Calu3 (cell line): ENCODE results near the gene MYO19. TPM values are rescaled to one million over a fixed set of nuclear protein-coding genes. Genes with fewer than 3 reads are reported as not detected.

Experiments used
- BruUV-seq: library from RNA; stranded (reverse); fragments of 400-500 nt; replicated peaks from 2 replicates; lab custom pipeline; 2021; lab: Mats Ljungman, UMichigan
- CTCF ChIA-PET: fragments of 300-600 bp; sonication (Branson Sonifier 250); formaldehyde crosslinking; loops from one replicate; lab custom pipeline; 2022; ENCODE audit warnings: antibody characterized with exemption; lab: Charles Lee
- DNase-seq: peaks from one replicate; pipeline ENCODE4 v3.0.0; 2022
- H3K27ac Mint-ChIP-seq: one replicate; pipeline ENCODE4 v1.8.0; 2022; ENCODE audit warnings: mixed read lengths; ENCODE audit not compliant: unreplicated experiment
- H3K27me3 Mint-ChIP-seq: one replicate; pipeline ENCODE4 v1.8.0; 2022; ENCODE audit warnings: mixed read lengths; ENCODE audit not compliant: unreplicated experiment
- H3K36me3 Mint-ChIP-seq: one replicate; pipeline ENCODE4 v1.8.0; 2022; ENCODE audit warnings: mild to moderate bottlenecking, moderate library complexity, mixed read lengths; ENCODE audit not compliant: insufficient read depth, unreplicated experiment
- H3K4me1 Mint-ChIP-seq: one replicate; pipeline ENCODE4 v1.8.0; 2022; ENCODE audit warnings: mild to moderate bottlenecking, low read depth, mixed read lengths; ENCODE audit not compliant: unreplicated experiment
- H3K4me3 Mint-ChIP-seq: one replicate; pipeline ENCODE4 v1.8.0; 2022; ENCODE audit warnings: mild to moderate bottlenecking, low read depth, moderate library complexity, mixed read lengths; ENCODE audit not compliant: unreplicated experiment
- H3K9me3 Mint-ChIP-seq: one replicate; pipeline ENCODE4 v1.8.0; 2022; ENCODE audit warnings: low read depth, mixed read lengths; ENCODE audit not compliant: unreplicated experiment
- intact Hi-C: fragments of 100-400 bp; cut with micrococcal nuclease; formaldehyde crosslinking; loops from one replicate; pipeline ENCODE4 v1.10.0; 2022; ENCODE audit not compliant: unreplicated experiment
- total RNA-seq: library from RNA; stranded (reverse); gene quantifications from 2 replicates; pipeline ENCODE4 v1.2.3, GENCODE V29; 2022
- TF ChIP-seq, protein P1 (sequence below): fragments of 200-600 bp; IDR thresholded peaks from one replicate; pipeline ENCODE4 v1.8.0; 2022; ENCODE audit warnings: antibody characterized with exemption; ENCODE audit not compliant: unreplicated experiment

The MYO19 gene
- total RNA-seq, 1 experiment from 2014 or later = 156 TPM

DNA sequence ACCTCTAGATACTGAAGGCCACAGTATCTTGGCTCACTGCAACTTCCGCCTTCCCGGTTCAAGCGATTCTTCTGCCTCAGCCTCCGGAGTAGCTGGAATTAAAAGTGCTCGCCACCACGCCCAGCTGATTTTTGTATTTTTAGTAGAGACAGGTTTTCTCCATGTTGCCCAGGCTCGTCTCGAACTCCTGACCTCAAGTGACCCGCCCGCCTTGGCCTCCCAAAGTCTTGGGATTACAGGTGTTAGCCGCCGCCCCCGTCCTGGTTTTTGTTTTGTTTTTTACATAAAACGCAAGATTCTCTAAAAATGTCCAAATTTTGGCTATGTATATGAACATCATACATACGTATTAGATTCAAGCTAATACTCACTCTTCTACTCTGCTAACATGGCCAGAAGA, 8.1 kb upstream of the MYO19 start:
- DNase-seq = no peak
- intact Hi-C loops = no loop called here
- H3K36me3 Mint-ChIP-seq = peaks cover 68% of the 10 kb centered on the region

DNA sequence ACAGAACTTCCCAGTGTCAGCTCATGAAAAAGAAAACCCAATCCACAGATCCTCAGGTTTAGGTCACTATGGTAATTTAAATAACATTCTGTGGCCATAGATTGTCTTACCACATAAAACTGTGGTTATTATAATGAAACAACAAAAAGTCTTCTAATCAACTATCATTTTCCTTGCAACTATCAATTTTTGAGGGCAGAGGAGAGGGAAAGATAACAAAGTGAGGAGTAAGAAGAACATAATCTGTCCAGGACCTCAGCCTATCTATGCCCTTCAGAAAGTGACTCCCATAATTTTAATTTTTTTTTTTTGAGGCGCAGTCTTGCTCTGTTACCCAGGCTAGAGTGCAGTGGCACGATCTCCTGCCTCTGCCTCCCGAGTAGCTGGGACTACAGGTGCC, 6.0 kb upstream of the MYO19 start:
- no TSS peak for BruUV-seq
- Mint-ChIP-seq H3K4me3 (no peak overlapping the region), H3K27me3 (no peaks in the 10 kb centered on the region), H3K36me3 (peaks cover 70% of the 10 kb centered on the region), H3K9me3 (no peaks in the 10 kb centered on the region), H3K27ac (no peak overlapping the region), H3K4me1 (no peaks in the 10 kb centered on the region)
- CTCF ChIA-PET = interaction anchor here (0.6 to 0.9 kb wide), 2 partner anchors 63 to 89 kb away, joined by 3 read pairs; no protein-coding TSS in a partner anchor
- intact Hi-C loops = no loop called here
- no peak for DNase-seq
- TF ChIP-seq, protein P1, sequence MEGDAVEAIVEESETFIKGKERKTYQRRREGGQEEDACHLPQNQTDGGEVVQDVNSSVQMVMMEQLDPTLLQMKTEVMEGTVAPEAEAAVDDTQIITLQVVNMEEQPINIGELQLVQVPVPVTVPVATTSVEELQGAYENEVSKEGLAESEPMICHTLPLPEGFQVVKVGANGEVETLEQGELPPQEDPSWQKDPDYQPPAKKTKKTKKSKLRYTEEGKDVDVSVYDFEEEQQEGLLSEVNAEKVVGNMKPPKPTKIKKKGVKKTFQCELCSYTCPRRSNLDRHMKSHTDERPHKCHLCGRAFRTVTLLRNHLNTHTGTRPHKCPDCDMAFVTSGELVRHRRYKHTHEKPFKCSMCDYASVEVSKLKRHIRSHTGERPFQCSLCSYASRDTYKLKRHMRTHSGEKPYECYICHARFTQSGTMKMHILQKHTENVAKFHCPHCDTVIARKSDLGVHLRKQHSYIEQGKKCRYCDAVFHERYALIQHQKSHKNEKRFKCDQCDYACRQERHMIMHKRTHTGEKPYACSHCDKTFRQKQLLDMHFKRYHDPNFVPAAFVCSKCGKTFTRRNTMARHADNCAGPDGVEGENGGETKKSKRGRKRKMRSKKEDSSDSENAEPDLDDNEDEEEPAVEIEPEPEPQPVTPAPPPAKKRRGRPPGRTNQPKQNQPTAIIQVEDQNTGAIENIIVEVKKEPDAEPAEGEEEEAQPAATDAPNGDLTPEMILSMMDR = no peak

More for the DNA sequence above, 8.1 kb upstream of the MYO19 start:
- Mint-ChIP-seq H3K4me3 (peak overlapping the region; percentile 97), H3K27me3 (no peaks in the 10 kb centered on the region), H3K4me1 (peaks cover 8% of the 10 kb centered on the region), H3K9me3 (no peaks in the 10 kb centered on the region), H3K27ac (no peak overlapping the region)
- CTCF ChIA-PET = interaction anchor here (0.8 to 1.7 kb wide), 2 partner anchors 10 to 60 kb away, joined by 3 to 5 read pairs; no protein-coding TSS in a partner anchor
- no TSS peak for BruUV-seq
- TF ChIP-seq, protein P1 = no peak

DNA sequence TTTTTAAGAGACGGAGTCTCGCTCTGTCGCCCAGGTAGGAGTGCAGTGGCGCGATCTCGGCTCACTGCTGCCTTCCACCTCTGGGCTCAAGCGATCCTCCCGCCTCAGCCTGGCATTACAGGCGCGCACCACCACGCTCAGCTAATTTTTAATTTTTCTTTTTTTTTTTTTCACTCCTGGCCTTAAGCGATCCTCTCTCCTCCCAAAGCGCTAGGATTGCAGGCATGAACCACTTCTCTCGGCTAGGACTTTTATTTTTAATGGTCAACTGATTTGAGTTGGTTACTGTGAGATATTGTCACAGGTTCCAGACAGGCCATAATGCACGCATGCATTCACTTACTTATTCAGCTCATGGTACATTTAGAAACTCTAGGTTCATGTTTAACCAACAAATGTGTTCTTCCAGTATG, 1.0 kb upstream of the MYO19 start:
- DNase-seq = no peak
- H3K4me3 Mint-ChIP-seq = peak overlapping the region; percentile 99
- peak overlapping the region; percentile 93 for H3K27ac Mint-ChIP-seq
- TSS peak; percentile 34 for BruUV-seq
- H3K27me3 Mint-ChIP-seq = no peaks in the 10 kb centered on the region
- TF ChIP-seq, protein P1 = peak; percentile 8
- H3K36me3 Mint-ChIP-seq = peaks cover 73% of the 10 kb centered on the region
- CTCF ChIA-PET = interaction anchor here (3.5 to 3.9 kb wide), 2 partner anchors 10 to 66 kb away, joined by 39 to 58 read pairs; partner anchors contain the start of genes GGNBP2 and MRM1
- H3K4me1 Mint-ChIP-seq = peaks cover 23% of the 10 kb centered on the region
- intact Hi-C loops = loop anchor here (1.0 kb wide), 1 partner anchor 9 kb away; the partner anchor contains the start of gene GGNBP2
- no peaks in the 10 kb centered on the region for H3K9me3 Mint-ChIP-seq

GRCh38 chr17:36533935-36534839, 481 bp downstream of the MYO19 start:
- H3K4me1 Mint-ChIP-seq = peaks cover 23% of the 10 kb centered on the region
- DNase-seq = peak; percentile 93
- no peaks in the 10 kb centered on the region for H3K9me3 Mint-ChIP-seq
- intact Hi-C loops = no loop called here
- TF ChIP-seq, protein P1 = peak; percentile 100
- peaks cover 80% of the 10 kb centered on the region for H3K36me3 Mint-ChIP-seq
- no peaks in the 10 kb centered on the region for H3K27me3 Mint-ChIP-seq
- peak overlapping the region; percentile 93 for H3K27ac Mint-ChIP-seq
- H3K4me3 Mint-ChIP-seq = peak overlapping the region; percentile 99
- CTCF ChIA-PET = interaction anchor here (0.9 to 3.9 kb wide), 12 partner anchors 10 to 68 kb away, joined by 3 to 58 read pairs (median 4); partner anchors contain the start of genes DHRS11, GGNBP2 and MRM1
- no TSS peak for BruUV-seq
